HG03025 (cell line): Measurements from ENCODE around the gene BUD13.

Experiments used
- ATAC-seq: cut with Tn5 transposase; IDR thresholded peaks from one replicate; pipeline ENCODE4 v1.9.1; 2021; ENCODE audit warnings: mild to moderate bottlenecking, moderate library complexity; ENCODE audit not compliant: unreplicated experiment, low FRiP score

Gene BUD13

DNA sequence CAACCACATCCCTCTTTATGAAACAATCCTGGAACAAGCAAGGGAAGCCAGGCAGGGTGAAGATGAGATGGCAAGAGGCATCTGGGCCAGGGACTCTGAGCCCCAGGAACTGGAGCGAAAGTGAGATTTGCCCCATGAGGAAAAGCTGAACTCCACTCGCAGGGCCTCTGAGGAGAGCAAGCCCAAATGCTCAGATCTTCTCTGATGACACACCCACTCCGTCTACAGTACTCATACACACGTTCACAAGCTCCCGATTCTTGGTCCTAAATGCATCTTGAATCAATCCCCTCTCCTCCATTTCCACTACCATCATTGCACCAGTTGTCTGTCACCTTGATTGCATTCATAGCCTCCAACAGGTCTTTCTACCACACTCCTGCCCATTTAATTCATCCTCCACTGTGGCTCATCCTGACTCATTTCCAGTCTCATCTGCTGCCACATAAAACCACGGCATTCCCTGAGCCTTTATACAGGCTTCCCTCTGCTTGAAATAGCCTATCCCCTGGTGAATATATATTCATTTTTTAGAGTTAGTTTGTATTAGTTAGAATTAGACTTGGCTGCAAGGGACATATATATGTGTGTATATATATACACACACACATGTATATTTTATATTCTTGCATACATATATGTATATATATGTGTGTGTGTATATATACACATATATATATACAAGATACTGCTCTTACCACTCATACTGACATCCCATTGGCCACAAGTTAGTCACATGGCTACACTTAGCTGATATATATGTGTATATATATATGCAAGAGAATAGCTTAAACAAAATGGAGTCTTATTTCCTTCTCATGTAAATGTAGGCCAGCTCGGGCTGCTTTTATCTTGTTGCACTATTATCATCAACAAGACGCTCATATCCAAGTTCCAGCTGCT, 20.3 kb upstream of the BUD13 start:
- no peak for ATAC-seq

DNA sequence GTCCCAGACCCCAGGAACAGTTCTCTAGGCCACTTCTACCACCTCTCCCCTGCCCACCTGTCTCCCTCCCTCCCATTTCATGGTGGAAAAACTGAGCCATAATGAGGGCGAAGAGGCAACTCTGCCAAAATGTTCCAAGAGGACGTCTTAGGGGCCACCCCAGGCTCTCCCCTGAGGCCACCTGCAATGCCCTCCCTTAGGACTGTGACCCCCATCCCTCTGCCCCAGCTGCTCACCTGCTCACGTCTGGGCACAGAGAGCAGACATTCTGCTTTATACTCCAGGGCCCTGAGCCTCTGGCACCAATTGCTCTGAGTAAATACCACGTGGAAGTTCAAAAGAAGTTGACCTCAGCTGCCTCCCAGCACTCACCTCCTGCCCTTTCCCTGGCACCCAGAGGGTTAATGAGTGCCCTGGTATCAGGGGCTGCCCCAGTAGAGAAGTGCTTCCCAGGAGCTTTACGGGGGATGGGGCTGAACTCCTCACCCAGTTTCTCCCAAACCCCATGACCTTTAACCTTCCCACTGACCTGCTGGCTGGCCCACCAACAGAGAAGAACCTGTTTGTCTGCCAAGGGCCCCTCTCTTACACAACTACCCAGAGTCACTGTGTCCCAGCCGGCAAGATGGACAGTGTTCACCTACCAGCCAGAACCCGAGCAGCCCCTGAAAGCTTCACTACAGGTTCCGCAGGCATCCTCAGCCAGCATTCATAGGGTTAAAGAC, 19.5 kb upstream of the BUD13 start:
- ATAC-seq, result no peak

DNA sequence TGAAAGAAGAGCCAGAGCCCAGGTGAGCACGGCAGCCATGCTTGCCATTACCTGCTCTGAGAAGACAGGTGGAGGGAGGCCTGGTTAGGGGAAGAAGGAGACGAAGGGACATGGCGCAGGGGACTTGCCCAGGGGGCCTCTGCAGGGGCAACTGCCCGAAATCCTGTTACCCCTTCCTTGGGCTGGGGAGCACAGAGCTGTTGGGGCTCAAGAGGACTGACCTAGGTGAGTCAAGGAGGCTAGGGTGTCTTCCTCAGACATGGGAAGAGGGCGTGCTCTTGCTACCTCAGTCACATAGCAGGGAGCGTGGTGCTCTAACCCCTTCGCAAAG, 19.0 kb upstream of the BUD13 start, which contains the start of gene APOA5:
APOA5 (minus strand) TSS at position 67 of the 331 bp plus-strand sequence; CDS start at position 48, 19 bp downstream.
- ATAC-seq, result no peak

DNA sequence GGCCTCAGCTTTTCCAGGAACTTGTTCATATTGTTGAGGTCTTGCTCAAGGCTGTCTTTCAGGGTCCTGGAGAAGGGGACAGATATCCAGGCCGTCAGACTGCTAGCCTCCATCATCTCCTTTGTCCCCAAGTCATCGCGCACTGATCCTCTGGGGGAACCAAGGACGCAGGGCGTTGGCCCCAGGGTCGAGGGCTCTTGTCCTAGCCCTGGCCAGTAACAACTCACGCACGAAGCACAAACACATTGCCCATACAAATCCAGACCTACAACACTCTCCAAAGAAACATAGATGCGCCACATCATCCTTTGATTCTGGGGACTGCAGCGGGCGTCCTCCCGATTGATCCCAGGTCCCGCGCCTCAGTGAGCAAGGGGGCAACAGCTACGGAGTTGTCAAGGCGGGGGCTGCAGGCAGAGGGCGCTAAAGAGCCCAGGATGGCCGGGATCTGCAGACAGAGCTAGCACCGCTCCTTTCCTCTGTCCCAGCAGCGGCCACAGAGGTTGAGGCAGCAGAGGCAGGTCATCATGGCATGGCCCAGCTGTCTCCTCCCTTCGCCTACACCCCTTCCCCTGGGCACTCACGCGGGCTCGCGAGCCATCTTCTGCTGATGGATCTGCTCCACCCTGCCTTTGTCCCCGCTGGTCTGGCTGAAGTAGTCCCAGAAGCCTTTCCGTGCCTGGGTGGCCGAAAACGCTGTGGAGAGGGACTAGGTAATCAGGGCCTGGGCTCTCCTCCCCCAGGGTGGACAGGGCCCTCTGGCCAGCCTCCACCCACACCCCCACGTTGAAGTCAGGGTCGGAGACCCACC, 18.4 kb upstream of the BUD13 start:
- ATAC-seq, result no peak

DNA sequence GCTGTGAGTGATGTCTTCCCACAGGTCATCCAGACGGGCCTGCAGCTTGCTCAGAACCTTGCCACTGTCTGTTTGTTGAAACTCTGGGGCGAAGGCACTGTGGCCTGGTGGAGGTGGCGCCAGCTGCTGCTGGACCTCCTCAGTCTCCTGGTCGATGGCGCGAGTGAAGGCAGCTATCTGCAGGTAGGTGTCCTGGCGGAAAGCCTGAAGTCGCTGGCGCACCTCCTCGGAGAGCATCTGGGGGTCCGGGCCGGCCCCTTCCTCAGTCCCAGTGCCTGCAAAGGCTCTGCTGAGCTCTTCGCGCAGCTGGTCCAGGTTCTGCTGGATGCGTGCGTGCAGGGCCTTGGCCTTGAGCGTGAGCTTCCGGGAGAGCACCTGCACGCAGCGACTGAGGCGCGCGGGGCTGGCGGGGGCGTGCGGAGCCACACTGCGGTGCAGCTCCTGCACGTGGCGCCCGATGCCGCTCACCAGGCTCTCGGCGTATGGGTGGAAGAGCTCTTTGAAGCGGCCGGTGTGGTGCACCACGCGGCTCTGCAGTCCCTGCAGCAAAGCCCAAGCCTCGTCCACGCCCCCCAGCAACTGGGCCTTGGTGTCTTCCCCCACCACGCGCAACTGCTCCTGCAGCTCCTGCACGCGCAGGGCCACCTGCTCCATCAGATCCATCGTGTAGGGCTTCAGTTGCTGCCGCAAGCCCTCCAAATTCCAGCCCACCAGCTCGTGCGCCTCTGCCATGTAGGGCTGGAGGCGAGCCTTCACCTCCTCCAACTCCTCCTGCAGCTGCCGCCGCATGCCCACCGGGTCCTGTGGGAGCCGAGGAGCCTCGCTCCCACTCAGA, 17.6 kb upstream of the BUD13 start:
- ATAC-seq, result no peak

DNA sequence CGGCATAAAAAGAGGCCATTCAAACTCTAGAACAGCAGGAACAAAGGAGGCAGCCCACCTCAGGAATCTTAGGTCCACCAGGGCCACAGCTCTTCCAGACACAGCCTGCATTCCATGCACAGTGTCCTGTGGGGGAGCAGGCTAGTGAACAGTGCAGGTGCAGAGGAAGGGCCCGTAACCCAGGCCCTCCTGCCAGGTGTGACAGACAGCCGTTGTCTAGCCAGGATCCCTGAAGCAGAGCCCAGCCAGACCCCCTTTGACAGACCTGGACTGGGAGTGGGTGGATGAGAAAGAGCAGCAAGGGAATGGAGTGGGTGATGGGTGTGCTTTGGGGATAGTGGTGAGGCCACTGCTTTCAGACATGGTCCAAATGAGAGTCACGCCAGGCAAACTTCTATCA, 16.2 kb upstream of the BUD13 start:
- ATAC-seq, result no peak

DNA sequence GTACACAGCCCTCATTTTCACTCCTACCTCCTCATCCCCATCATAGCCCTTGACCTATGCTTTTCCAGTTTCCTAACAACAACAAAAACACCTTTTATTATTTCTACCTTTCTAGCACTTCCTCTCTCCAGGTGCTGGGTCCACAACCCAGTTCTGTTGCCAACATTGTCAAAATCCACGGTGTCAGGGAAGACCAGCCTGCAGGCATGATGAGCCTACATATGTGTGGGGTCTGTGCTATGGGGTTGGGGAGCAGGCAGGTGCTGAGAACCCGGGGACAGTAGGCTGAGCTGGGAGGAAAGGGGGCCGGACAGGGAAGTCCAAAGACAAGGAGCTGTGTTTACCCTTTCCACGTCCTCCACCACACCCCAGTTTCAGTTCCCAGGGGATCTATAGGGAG, 15.7 kb upstream of the BUD13 start:
- ATAC-seq, result no peak

DNA sequence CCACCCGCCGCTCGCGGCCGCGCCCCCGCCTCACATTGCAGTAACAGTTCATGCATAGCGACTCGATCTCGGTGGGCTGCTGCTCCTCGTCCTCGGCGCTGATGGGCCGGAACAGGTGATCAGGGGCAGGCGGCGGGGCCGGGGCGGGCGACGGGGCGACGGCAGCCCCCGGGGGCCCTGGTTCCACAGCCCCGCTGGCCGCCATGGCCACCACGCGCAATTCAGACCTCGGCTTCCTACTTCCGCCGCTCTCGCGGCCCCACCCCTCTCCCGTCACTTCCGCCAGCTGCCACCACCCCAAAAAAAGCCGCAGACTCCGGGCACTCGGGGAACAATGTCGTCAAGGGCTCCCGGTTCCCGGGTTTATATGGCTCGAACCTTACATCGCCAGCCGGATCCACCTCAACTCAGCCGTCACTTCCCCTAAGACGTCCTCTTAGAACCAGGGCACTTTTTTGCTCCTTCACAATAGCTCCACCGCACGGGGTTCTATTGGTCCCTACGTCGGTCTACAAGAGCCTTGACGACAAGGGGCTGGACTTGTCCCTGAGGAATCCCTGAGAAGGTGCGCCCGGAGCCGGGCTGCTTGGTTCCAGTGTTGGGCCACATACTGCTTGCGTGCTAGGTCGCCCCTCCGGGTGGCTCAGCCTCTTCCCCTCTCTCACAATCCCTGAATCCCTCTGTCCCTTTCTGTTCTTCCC, 15.1 kb upstream of the BUD13 start, which contains the start of gene ZPR1:
ZPR1 (minus strand) TSS at position 238 of the 701 bp plus-strand sequence; CDS start at position 205, 33 bp downstream.
- ATAC-seq, result peak; percentile 78

DNA sequence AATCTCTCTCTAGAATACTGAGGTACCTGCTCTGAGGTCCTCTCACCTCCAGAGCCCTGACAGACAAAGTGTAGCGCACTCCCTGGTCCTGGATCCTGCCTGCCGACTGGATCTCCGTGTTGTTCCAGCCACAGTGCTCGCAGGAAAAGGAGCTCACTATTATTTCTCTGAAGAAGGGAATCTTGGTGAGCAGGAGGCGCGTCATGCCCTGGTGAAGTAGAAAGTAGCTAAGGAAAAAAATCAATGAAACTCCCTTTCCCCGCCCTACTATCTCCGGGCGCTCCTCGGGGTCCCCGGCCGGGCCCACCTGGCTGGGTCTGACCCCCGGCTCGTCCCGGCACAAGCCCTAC, 14.6 kb upstream of the BUD13 start:
- peak; percentile 16 for ATAC-seq

DNA sequence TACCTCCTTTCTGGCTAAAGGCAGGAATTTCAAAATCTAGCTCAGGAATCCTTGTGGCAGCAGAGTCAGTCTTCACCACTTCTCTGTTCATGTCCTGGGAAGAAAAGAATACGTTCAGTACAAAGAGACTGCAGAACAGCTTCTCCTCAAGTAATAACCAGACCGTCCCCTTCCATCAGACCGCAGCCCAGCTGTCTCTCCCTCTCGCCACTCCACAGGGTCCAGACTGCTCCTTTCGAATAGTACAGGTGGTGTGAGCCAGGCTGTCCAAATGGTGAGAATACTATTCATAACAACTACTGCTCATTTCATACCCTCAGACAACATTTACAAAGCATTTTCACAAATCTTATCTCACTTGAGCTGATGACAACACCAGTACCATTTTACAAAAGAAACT, 14.2 kb upstream of the BUD13 start:
- no peak for ATAC-seq

DNA sequence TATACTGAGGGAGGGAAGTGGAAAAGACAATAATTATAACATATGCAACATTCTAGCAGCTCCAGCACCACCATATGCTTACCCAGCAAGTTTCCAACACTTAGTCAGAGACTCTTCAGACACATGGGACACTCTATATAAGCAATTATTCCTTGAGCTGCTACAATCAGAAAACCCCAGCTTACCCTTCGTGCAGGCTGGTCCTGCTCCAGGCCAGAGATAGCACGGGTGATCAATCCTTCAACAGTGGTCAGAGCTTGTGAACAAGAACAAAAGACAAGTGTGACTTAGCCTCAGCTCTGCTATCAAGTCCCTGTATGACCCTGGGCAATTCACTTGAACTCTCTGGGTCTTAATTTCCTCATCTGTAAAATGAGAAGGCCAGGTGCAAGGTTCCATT, 13.5 kb upstream of the BUD13 start:
- ATAC-seq, result no peak

DNA sequence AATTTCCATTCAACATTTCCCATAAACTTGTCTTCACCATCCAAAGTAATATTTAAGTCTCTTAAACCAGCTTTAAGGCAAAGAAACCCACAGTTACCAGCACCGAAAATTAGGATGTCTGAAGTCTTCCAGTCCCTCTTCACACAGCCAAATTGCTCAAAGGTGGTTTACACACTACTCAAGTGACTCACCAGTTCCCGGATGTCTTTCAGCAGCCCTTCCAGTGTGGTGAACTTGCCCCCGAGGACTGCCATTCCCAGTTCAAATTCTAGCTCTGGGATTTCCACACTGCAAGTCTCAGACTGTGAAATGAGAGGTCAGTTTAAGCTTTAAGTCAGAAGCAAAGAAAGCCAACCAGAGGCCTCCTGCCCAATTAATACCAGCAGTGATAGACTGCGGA, 9.9 kb upstream of the BUD13 start:
- no peak for ATAC-seq

DNA sequence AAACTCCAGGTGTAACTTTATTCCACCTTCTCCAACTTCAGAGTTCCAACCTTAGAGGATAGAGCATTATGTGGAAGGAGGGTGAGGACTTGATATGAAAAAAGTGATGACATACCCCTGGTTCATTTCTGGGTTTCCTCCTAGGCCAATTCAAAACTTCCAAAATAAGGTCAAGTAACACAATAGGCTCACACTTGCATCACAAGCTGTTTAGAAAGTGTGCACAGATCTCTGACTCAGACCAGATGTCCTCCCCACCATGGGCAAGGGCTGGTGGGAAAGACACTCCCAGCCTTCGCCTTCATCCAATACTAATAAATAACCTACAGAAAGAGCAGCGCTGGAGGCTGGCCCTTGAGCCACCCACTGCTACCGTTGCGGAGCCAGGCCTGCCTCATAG, 5.8 kb upstream of the BUD13 start:
- ATAC-seq, result no peak

DNA sequence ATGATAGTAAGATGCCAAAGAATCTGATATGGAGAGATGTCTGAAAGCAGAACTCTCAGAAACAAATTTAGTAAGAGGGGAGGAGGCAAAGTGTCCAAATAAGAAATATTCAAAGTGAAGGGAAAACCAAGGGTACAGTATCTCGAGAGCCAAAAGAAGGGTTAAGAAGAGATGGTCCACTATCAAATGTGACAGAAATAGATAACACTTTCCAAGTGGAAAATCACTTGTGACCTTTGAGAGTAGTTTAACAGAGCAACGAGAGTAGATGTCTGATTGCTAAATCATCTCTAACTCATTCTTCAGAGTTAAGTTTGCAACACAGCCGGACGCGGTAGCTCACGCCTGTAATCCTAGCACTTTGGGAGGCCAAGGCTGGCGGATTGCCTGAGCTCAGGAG, 4.3 kb upstream of the BUD13 start:
- ATAC-seq, result no peak

DNA sequence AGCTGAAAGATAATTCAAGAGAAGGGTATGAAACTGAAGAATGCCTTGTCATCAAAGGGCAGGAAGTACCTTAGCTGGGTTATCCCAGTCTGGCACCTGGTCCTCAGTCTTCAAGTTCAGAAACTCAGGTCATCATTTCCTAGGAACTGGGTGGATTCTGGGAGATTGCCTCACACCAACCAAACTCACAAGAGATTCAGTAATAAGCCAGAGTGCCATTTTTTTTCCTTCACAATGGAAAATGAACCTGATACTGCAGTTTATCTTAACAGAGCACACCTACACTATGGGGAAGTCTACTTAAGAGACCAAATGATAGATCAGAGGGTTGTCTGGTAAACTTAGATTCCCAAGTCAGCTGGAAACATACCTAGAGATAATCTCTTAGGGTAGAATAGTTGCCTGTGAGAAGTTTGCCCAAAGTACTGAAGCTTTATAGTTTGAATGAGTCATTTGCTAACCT, 3.8 kb upstream of the BUD13 start:
- no peak for ATAC-seq

DNA sequence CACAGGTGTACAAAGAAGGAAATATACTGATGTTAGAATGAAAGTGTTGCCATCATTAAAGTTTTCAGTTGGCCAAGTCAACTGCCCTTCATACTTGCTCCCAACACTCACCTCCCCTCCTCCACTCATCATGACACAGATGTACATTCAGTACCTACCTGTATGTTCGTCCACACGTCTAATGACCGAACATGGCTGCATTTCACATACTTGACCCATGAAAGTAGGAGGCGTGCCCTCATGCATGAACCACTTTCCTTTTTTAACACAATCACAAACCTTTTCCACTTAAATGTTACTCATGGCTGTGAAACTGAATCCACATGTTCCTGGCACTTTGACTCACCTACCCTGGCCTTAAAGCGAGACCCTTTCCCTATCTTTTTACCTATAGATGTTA, 3.2 kb upstream of the BUD13 start:
- ATAC-seq, result no peak

DNA sequence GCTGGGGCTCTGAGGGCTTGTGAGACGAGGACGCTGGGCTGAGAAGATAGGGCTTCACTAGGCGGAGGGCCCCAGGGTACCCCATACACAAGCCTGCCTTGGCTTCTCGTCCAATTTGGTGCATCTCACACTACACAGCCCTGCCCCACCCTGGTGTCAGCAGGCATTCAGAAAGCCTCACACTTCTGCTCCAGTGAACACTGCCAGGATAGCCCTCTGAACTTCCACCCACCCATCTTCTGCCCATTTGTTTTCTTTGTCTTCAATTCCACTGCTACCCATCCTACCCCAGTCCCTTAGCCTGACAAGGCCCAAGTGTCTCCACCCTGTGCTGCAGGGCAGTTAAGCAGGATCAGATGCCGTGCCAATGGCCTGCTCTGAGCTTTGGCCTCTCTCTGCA, 1.9 kb upstream of the BUD13 start:
- ATAC-seq, result no peak

DNA sequence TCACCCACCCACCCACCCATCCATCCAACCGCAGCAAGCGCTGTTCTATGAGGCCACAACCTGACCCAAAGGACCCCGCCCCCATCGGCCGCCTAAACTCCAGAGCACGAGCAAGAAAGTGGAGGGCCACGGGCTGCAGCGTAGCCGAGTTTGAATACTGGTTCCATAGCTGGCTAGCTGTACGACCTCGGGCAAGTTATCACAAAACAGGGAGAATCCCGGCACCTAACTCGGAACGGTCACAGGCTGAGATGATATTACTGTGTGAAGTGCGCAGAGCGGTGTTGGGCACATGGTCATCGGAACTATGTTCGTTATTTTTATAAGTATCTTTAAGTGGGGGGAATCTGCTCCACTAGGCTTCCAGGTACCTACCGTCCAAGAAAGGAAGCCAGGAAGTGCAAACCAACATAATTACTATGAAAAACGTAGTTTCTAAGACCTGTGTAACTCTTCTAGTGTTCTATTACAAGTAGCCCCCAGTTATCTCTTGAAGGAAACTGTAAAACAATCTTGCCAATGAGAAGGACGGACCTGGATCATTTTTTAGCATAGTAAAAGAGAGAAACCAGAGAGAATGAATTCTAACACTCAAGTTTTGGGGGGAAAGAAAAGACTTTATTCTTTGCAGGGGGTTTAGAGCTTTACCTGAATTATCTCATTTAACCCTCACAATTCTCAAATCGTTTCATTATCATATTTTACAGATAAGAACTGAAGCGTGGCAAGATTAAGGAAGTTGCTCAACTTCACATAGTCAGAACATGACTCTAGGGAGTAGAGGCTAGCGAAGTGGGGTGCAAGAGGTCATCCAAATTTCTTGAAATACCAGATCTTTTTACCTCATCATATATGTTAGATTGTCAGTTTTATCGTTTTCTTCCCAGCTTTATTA, 663 bp upstream of the BUD13 start:
- ATAC-seq, result peak; percentile 31
